SK-N-SH (cell line): Measurements from ENCODE around the gene MAPK12. TPM values are rescaled to one million over a fixed set of nuclear protein-coding genes. Genes with fewer than 3 reads are reported as not detected.

ENCODE experiments used
- CTCF ChIA-PET: fragments of 300-600, 350-600 bp; formaldehyde crosslinking; extraction: SDS; loops from one replicate; lab custom pipeline; 2021; lab: Yijun Ruan, JAX
- POLR2A ChIA-PET: fragments of 350-600 bp; sonication (Branson Sonifier 250); formaldehyde crosslinking; extraction: SDS; loops from one replicate; lab custom pipeline; 2020; ENCODE audit warnings: antibody characterized with exemption, inconsistent platforms; lab: Yijun Ruan, JAX
- DNase-seq: peaks from one replicate; pipeline ENCODE4 v3.0.0; 2012
- H2AFZ ChIP-seq: fragments of 200-600 bp; sonication (generic); 2 replicates; pipeline ENCODE4 v1.8.1; 2016; ENCODE audit warnings: antibody characterized with exemption, mild to moderate bottlenecking, low read depth
- H3F3A ChIP-seq: fragments of 200-600 bp; sonication (generic); replicated peaks from 2 replicates; pipeline ENCODE3; 2016; ENCODE audit warnings: antibody characterized with exemption, mild to moderate bottlenecking; ENCODE audit not compliant: insufficient read depth
- H3K27ac ChIP-seq, 2 experiments: fragments of 200-500 bp in 1 of 2; fragments of 200-600 bp in 1 of 2; sonication (Bioruptor generic) in 1 of 2; sonication (generic), shearing (Covaris generic) in 1 of 2; 2 replicates each; pipeline versions ENCODE4 v1.5.1 to v1.6.1; 2014 to 2016; ENCODE audit warnings: low read depth in 2 of 2, inconsistent platforms in 1 of 2, low read length in 1 of 2, mild to moderate bottlenecking in 1 of 2, mixed read lengths in 1 of 2
- H3K27me3 ChIP-seq: fragments of 200-600 bp; sonication (generic), shearing (Covaris generic); 2 replicates; pipeline ENCODE4 v1.6.1; 2016; ENCODE audit warnings: mixed run types; ENCODE audit not compliant: insufficient read depth
- H3K36me3 ChIP-seq, 2 experiments: fragments of 200-500 bp in 1 of 2; fragments of 200-600 bp in 1 of 2; sonication (Bioruptor generic) in 1 of 2; sonication (generic) in 1 of 2; replicated peaks in 1 of 2; 2 replicates each; pipeline versions ENCODE3 to v1.5.1; 2014 to 2016; ENCODE audit warnings: low read length in 1 of 2, mild to moderate bottlenecking in 1 of 2; ENCODE audit not compliant: insufficient read depth in 2 of 2, control insufficient read depth in 1 of 2
- H3K4me1 ChIP-seq, 2 experiments: fragments of 200-500 bp in 1 of 2; fragments of 200-600 bp in 1 of 2; sonication (Bioruptor generic) in 1 of 2; sonication (generic), shearing (Covaris generic) in 1 of 2; 2 replicates each; pipeline versions ENCODE4 v1.5.1 to v1.6.1; 2014 to 2016; ENCODE audit warnings: low read depth in 1 of 2, low read length in 1 of 2, mixed run types in 1 of 2; ENCODE audit not compliant: insufficient read depth in 2 of 2, control insufficient read depth in 1 of 2
- H3K4me2 ChIP-seq: fragments of 200-600 bp; sonication (generic), shearing (Covaris generic); 2 replicates; pipeline ENCODE4 v1.6.1; 2017; ENCODE audit warnings: mixed run types
- H3K4me3 ChIP-seq, 2 experiments: fragments of 200-500 bp in 1 of 2; fragments of 200-600 bp in 1 of 2; sonication (Bioruptor generic) in 1 of 2; sonication (generic), shearing (Covaris generic) in 1 of 2; 2 replicates each; pipeline versions ENCODE4 v1.5.1 to v1.8.1; 2014 to 2016; ENCODE audit warnings: low read depth in 2 of 2, inconsistent platforms in 1 of 2, low read length in 1 of 2, mild to moderate bottlenecking in 1 of 2, mixed read lengths in 1 of 2, moderate library complexity in 1 of 2
- H3K79me2 ChIP-seq: fragments of 200-600 bp; sonication (generic); 2 replicates; pipeline ENCODE4 v1.8.1; 2017; ENCODE audit warnings: mild to moderate bottlenecking; ENCODE audit not compliant: insufficient read depth
- H3K9ac ChIP-seq: fragments of 200-600 bp; sonication (generic); 2 replicates; pipeline ENCODE4 v1.6.1; 2017; ENCODE audit warnings: mixed run types
- H3K9me2 ChIP-seq: fragments of 200-600 bp; sonication (generic); 2 replicates; pipeline ENCODE4 v1.6.1; 2017; ENCODE audit warnings: mixed run types
- H3K9me3 ChIP-seq: fragments of 200-600 bp; sonication (generic); 2 replicates; pipeline ENCODE4 v1.6.1; 2017; ENCODE audit warnings: mixed run types, mild to moderate bottlenecking, moderate library complexity
- H4K20me1 ChIP-seq: fragments of 200-600 bp; sonication (generic); 2 replicates; pipeline ENCODE4 v1.6.1; 2017; ENCODE audit warnings: mild to moderate bottlenecking, mixed run types; ENCODE audit not compliant: insufficient read depth
- CTCF ChIP-seq: fragments of 200-600 bp; sonication (generic); IDR thresholded peaks from 2 replicates; pipeline ENCODE4 v1.6.1; 2017; ENCODE audit warnings: antibody characterized with exemption, mild to moderate bottlenecking, moderate library complexity
- ELF1 ChIP-seq: IDR thresholded peaks from 2 replicates; pipeline ENCODE4 v1.4.0; 2012
- EP300 ChIP-seq, 2 experiments: IDR thresholded peaks; 2 replicates each; pipeline versions ENCODE4 v1.4.0 to v1.6.1; 2012; ENCODE audit warnings: borderline replicate concordance in 1 of 2, low read depth in 1 of 2, low read length in 1 of 2
- FOSL2 ChIP-seq: IDR thresholded peaks from 2 replicates; pipeline ENCODE4 v1.4.0; 2012; ENCODE audit warnings: low read depth, mild to moderate bottlenecking, moderate library complexity, borderline replicate concordance
- FOXM1 ChIP-seq: IDR thresholded peaks from 2 replicates; pipeline ENCODE4 v1.4.0; 2012; ENCODE audit warnings: low read depth, mild to moderate bottlenecking
- GATA2 ChIP-seq: sonication (generic); formaldehyde crosslinking; IDR thresholded peaks from 2 replicates; pipeline ENCODE4 v1.5.0; 2020; ENCODE audit warnings: mild to moderate bottlenecking, missing genetic modification reagents
- IRF3 ChIP-seq: fragments of 150-350 bp; IDR thresholded peaks from 2 replicates; pipeline ENCODE4 v1.6.1; 2016; ENCODE audit warnings: mild to moderate bottlenecking, low read depth, low read length
- JUND ChIP-seq: IDR thresholded peaks from 2 replicates; pipeline ENCODE4 v1.4.0; 2012
- MAX ChIP-seq: IDR thresholded peaks from 2 replicates; pipeline ENCODE4 v1.4.0; 2012; ENCODE audit warnings: low read depth
- NFIC ChIP-seq: IDR thresholded peaks from 2 replicates; pipeline ENCODE4 v1.4.0; 2012; ENCODE audit warnings: borderline replicate concordance
- NRF1 ChIP-seq: IDR thresholded peaks from 2 replicates; pipeline ENCODE4 v1.6.1; 2012; ENCODE audit warnings: low read depth, mild to moderate bottlenecking, low read length
- PBX3 ChIP-seq: IDR thresholded peaks from 2 replicates; pipeline ENCODE4; 2012
- POLR2AphosphoS5 ChIP-seq: IDR thresholded peaks from 2 replicates; pipeline ENCODE4 v1.6.1; 2012; ENCODE audit warnings: low read depth, low read length
- RAD21 ChIP-seq: IDR thresholded peaks from 2 replicates; pipeline ENCODE4 v1.6.1; 2012; ENCODE audit warnings: mild to moderate bottlenecking, low read length
- RXRA ChIP-seq: IDR thresholded peaks from 2 replicates; pipeline ENCODE4 v1.4.0; 2012; ENCODE audit warnings: low read depth, mild to moderate bottlenecking, borderline replicate concordance
- TCF12 ChIP-seq: IDR thresholded peaks from 2 replicates; pipeline ENCODE4 v1.4.0; 2012
- TEAD4 ChIP-seq: IDR thresholded peaks from 2 replicates; pipeline ENCODE4 v1.4.0; 2012; ENCODE audit warnings: mild to moderate bottlenecking, borderline replicate concordance; ENCODE audit not compliant: insufficient read depth
- USF2 ChIP-seq: fragments of 150-350 bp; IDR thresholded peaks from 2 replicates; pipeline ENCODE4 v1.6.1; 2017; ENCODE audit warnings: antibody characterized with exemption, low read length, low read depth, borderline replicate concordance
- YY1 ChIP-seq: IDR thresholded peaks from 2 replicates; pipeline ENCODE4 v1.4.0; 2012; ENCODE audit warnings: low read depth, mild to moderate bottlenecking
- ZBTB33 ChIP-seq: IDR thresholded peaks from 2 replicates; pipeline ENCODE4 v1.4.0; 2012; ENCODE audit warnings: low read depth, borderline replicate concordance
- WGBS: methylation state at CpG from one replicate; pipeline ENCODE4 v1.1.6; 2017; ENCODE audit warnings: low lambda C conversion rate; 5-methylcytosine and 5-hydroxymethylcytosine counted together
- polyA plus RNA-seq, 3 experiments: library from polyadenylated mRNA; depleted of rRNA; stranded (reverse); fragments of >200 nt; gene quantifications; 2 replicates each; pipeline ENCODE4 v1.2.3, GENCODE V29; 2012

Gene MAPK12
- polyA plus RNA-seq, 1 of the 3 experiments (the other 2 are of a cell fraction): 118 TPM

- Histone ChIP-seq H3K27me3 (no peaks in the 10 kb centered on the region), H2AFZ (no peak overlapping the region), H4K20me1 (0 out of 2 replicates have a peak, but pooled peaks cover 7% of the 10 kb centered on the region), H3K36me3 (peaks cover 0 to 31% of the 10 kb centered on the region in 2 experiments)
- CTCF ChIA-PET: interaction anchor here (0.8 to 2.4 kb wide), 4 partner anchors 9 to 85 kb away, joined by 3 to 11 read pairs (median 4); no protein-coding TSS in a partner anchor
- TF ChIP-seq JUND: no peak
- no peak for TF ChIP-seq ELF1
- no peak for TF ChIP-seq PBX3
- no peak for TF ChIP-seq FOSL2
- TF ChIP-seq NFIC: no peak
- TF ChIP-seq RAD21: no peak
- TF ChIP-seq FOXM1: no peak
- TF ChIP-seq, all 33 proteins: peak for 0
- Histone ChIP-seq H3K27ac (no peak overlapping the region), H3K4me1 (peaks cover 0 to 19% of the 10 kb centered on the region in 2 experiments; a peak in 1 of 4 replicates), H3K79me2 (peaks cover 27% of the 10 kb centered on the region), H3K9ac (no peak overlapping the region), H3K4me3 (no peak overlapping the region), H3K9me2 (no peaks in the 10 kb centered on the region), H3K9me3 (no peaks in the 10 kb centered on the region), H3K4me2 (no peak overlapping the region), H3F3A (peaks cover 13% of the 10 kb centered on the region)
- no peak for DNase-seq
- POLR2A ChIA-PET: no interaction called here
- 97% methylated on average over 5 of the region's 12 CpGs for WGBS
Measured at GRCh38 chr22:50256258-50256862, 5.1 kb downstream of the MAPK12 start.

GRCh38 chr22:50255607-50256006 is 5.9 kb downstream of the MAPK12 start:
- H2AFZ ChIP-seq: no peak overlapping the region
- no peak overlapping the region for H3K27ac ChIP-seq
- no peak overlapping the region for H3K4me2 ChIP-seq
- H3K9me2 ChIP-seq: no peaks in the 10 kb centered on the region
- no peak overlapping the region for H3K9ac ChIP-seq
- H3F3A ChIP-seq: peaks cover 13% of the 10 kb centered on the region
- H4K20me1 ChIP-seq: 0 out of 2 replicates have a peak, but pooled peaks cover 7% of the 10 kb centered on the region
- CTCF ChIA-PET: interaction anchor here (0.8 to 2.4 kb wide), 5 partner anchors 8 to 86 kb away, joined by 3 to 11 read pairs (median 3); no protein-coding TSS in a partner anchor
- no peak for DNase-seq
- H3K36me3 ChIP-seq: peaks cover 0 to 31% of the 10 kb centered on the region in 2 experiments
- peaks cover 0 to 20% of the 10 kb centered on the region in 2 experiments; a peak in 1 of 4 replicates for H3K4me1 ChIP-seq
- peaks cover 25% of the 10 kb centered on the region for H3K79me2 ChIP-seq
- no peaks in the 10 kb centered on the region for H3K27me3 ChIP-seq
- POLR2A ChIA-PET: no interaction called here
- H3K4me3 ChIP-seq: no peak overlapping the region
- no peaks in the 10 kb centered on the region for H3K9me3 ChIP-seq
- WGBS: 92% methylated on average over 7 of the region's 17 CpGs
- no peak for TF ChIP-seq MAX
- TF ChIP-seq RAD21: no peak
- TF ChIP-seq ZBTB33: no peak
- TF ChIP-seq CTCF: no peak
- TF ChIP-seq FOSL2: no peak
- no peak for TF ChIP-seq GATA2 (CRISPR knock-in tag)
- no peak for TF ChIP-seq RXRA
- no peak for TF ChIP-seq USF2
- no peak for TF ChIP-seq ELF1
- no peak for TF ChIP-seq POLR2AphosphoS5
- TF ChIP-seq TEAD4: no peak
- no peak for TF ChIP-seq IRF3
- no peak for TF ChIP-seq EP300 (IDR thresholded peaks at IDR 0.05; ENCODE audit: borderline replicate concordance in 1 of 2, low read depth in 1 of 2, low read length in 1 of 2)
- TF ChIP-seq FOXM1: no peak
- no peak for TF ChIP-seq JUND
- no peak for TF ChIP-seq YY1
- TF ChIP-seq NRF1: no peak
- TF ChIP-seq TCF12: no peak
